HG03095 (cell line): ENCODE results near the gene KRT35.
"Not testable (repeated sequence)": the region's sequence is repeated elsewhere in the genome, so short reads cannot be mapped to it uniquely, and the experiment has no call there.

Experiments
- ATAC-seq: cut with Tn5 transposase; IDR thresholded peaks from one replicate; pipeline ENCODE4 v1.9.1; 2021; ENCODE audit warnings: moderate library complexity; ENCODE audit not compliant: unreplicated experiment

The KRT35 gene

GRCh38 chr17:41462705-41463104, 18.2 kb downstream of the KRT35 start:
- no peak for ATAC-seq

- ATAC-seq: no peak
These were observed 23.3 kb downstream of the KRT35 start for GRCh38 chr17:41457676-41458075.

GRCh38 chr17:41456204-41456603, 24.7 kb downstream of the KRT35 start:
- ATAC-seq: no peak

- no peak for ATAC-seq
These were observed 25.7 kb downstream of the KRT35 start for GRCh38 chr17:41455236-41455635.

- no peak for ATAC-seq
These were observed 27.9 kb downstream of the KRT35 start for GRCh38 chr17:41453066-41453465.

GRCh38 chr17:41452281-41452680, 28.7 kb downstream of the KRT35 start:
- no peak for ATAC-seq

GRCh38 chr17:41451154-41451728, 29.7 kb downstream of the KRT35 start:
- ATAC-seq: no peak

- ATAC-seq: no peak
These were observed 31.9 kb downstream of the KRT35 start for GRCh38 chr17:41449008-41449407.

- no peak for ATAC-seq
These were observed 32.4 kb downstream of the KRT35 start for GRCh38 chr17:41448506-41448905.

GRCh38 chr17:41446806-41447205, 34.1 kb downstream of the KRT35 start:
- ATAC-seq: no peak

- ATAC-seq: no peak
These were observed 36.3 kb downstream of the KRT35 start for GRCh38 chr17:41444640-41445039.

- no peak for ATAC-seq
These were observed 36.8 kb downstream of the KRT35 start for GRCh38 chr17:41444186-41444585.

GRCh38 chr17:41442739-41443138, 38.2 kb downstream of the KRT35 start:
- ATAC-seq: no peak

- ATAC-seq: no peak
These were observed 40.4 kb downstream of the KRT35 start, which contains the start of gene KRT38 for GRCh38 chr17:41440531-41441033. Gene KRT38, minus strand, starts transcription at chr17:41440983. Its CDS starts 62 bp downstream, at chr17:41440921.

GRCh38 chr17:41439375-41439774, 41.6 kb downstream of the KRT35 start:
- ATAC-seq: no peak

GRCh38 chr17:41437769-41438168, 43.2 kb downstream of the KRT35 start:
- no peak for ATAC-seq

GRCh38 chr17:41437254-41437653, 43.7 kb downstream of the KRT35 start:
- ATAC-seq: no peak

- no peak for ATAC-seq
These were observed 46.5 kb downstream of the KRT35 start for GRCh38 chr17:41434415-41434814.

- no peak for ATAC-seq
These were observed 46.9 kb downstream of the KRT35 start for GRCh38 chr17:41434005-41434404.

GRCh38 chr17:41433586-41433985, 47.4 kb downstream of the KRT35 start:
- no peak for ATAC-seq

GRCh38 chr17:41430376-41430775, 50.6 kb downstream of the KRT35 start:
- not testable (repeated sequence) for ATAC-seq

- no peak for ATAC-seq
These were observed 51.3 kb downstream of the KRT35 start for GRCh38 chr17:41429667-41430066.
